Cardiac fibroblast (primary cell): ENCODE measurements around the gene MAP3K7.

Source experiments
- DNase-seq, 2 donors: peaks; one replicate each; pipeline versions ENCODE4 v3.0.0 to v3.0.0-alpha.2; 2010; ENCODE audit warnings: low read depth in 2 of 2
- H3K4me3 ChIP-seq, 2 donors: replicated peaks in 1 of 2; 1 replicate in 1 of 2; 2 replicates in 1 of 2; pipeline ENCODE4 v1.5.1; 2011; ENCODE audit warnings: low read depth in 2 of 2, low read length in 2 of 2, mild to moderate bottlenecking in 2 of 2, moderate library complexity in 1 of 2
- CTCF ChIP-seq: IDR thresholded peaks from one replicate; pipeline ENCODE4 v1.5.1; 2011; ENCODE audit warnings: low read depth, mild to moderate bottlenecking, low read length, inconsistent platforms

MAP3K7 gene

DNA sequence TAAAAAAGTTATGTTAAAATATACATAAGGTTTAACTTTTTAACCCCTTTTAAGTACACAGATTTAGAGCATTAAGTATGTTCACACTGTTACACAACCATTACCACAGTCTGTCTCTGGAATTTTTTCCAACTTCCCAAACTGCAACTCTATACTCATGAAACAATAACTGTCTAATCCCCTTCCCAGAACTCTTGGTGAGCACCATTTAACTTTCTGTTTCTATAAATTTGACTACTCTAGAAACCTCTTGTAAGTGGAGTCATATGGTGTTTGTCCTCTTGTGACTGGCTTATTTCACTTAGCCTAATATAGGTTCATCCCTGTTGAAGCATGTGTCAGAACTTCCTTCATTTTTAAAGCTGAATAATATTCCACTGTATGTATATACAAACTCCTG lies 98.1 kb downstream of the MAP3K7 start:
- H3K4me3 ChIP-seq, result no peak overlapping the region
- TF ChIP-seq CTCF, result no peak
- no peak for DNase-seq

DNA sequence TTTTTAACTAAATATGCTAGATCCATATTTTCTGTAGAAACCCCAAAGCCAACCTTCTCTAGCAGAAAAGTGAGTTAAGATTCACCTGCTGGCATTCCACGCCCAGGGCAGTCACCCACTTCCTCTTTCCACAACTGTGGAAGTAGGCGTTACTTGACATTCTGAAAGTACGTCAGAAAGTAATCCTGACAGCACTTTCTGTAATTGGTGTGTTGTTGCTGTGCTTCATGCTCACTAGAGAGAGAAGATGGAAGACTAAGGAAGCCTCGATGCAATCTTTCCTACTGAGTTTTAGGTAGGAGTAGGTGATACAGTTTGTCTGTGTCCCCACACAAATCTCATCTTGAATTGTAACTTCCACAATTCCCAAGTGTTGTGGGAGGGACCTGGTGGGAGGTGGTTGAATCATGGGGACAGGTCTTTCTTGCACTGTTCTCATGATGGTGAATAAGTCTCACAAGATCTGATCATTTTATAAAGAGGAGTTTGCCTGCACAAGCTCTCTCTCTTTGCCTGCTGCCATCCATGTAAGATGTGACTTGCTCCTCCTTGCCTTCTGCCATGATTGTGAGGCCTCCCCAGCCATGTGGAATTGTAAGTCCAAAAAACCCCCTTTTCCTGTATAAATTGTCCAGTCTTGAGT lies 101.1 kb downstream of the MAP3K7 start:
- no peak overlapping the region for H3K4me3 ChIP-seq
- DNase-seq, result no peak
- TF ChIP-seq CTCF, result no peak

GRCh38 chr6:90484903-90485302 lies 102.0 kb downstream of the MAP3K7 start:
- DNase-seq, result no peak
- no peak overlapping the region for H3K4me3 ChIP-seq
- TF ChIP-seq CTCF, result no peak

- H3K4me3 ChIP-seq, result no peak overlapping the region
- TF ChIP-seq CTCF, result no peak
- no peak for DNase-seq
These were observed 102.5 kb downstream of the MAP3K7 start for GRCh38 chr6:90484385-90484784.

- no peak overlapping the region for H3K4me3 ChIP-seq
- no peak for TF ChIP-seq CTCF
- DNase-seq, result no peak
These were observed 102.9 kb downstream of the MAP3K7 start for GRCh38 chr6:90483956-90484355.

DNA sequence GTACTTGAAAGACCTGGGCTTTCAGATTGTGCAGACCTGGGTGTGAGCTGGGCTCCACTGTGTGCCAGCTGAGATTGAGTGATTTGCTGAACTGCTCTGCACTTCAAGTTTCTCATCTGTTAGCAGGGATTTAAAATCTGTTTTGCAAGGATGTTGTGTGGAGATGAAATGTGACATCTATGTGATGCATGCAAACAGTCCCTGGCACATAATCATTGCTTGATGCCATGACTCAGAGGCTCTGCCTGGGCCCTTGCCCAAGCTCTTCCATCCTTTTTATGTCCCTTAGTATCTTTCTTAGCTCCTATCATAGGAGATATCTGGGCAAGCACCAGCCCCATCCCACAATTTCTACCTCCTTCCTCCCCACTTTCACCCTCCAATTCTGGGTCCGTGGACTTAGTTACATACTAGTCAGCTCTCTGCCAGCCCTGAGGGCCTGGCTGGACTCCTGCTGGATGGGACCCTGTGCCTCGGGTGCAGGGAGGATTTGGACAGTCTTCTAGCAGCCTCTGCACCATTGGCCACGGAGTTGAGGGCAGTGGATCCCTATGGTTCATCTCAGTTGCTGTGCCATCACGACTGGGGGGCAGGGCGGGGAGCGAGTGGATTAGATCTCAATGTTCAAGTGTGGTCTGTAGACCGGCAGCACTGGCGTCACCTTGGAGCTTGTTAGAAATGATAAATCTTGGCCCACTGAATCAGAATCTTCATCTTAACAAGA lies 103.6 kb downstream of the MAP3K7 start:
- DNase-seq, result peak; percentile 25 to 50

More for the DNA sequence above, 103.6 kb downstream of the MAP3K7 start:
- no peak overlapping the region for H3K4me3 ChIP-seq
- no peak for TF ChIP-seq CTCF
